Measurements from ENCODE around the gene MFAP5.

The MFAP5 gene

DNA sequence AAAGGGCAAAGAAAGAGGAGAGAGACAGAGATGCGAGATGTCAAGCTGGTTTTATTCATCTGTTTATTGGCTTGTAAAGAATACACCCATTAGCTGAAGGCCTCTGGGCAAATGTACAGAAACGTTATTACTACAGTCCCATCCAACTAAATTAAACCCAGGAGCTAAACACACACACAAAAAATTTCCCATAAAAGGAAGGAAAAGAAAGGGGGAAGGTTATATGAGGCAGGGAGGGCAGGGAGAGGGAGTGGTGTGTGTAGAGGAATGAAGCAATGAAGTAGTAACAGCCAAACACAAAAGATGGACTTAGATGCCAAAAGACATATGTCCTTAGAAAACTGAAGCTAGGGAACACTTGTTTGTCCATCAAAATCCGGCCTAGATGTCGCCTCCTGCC lies 3.1 kb upstream of the MFAP5 start:
- no peak for DNase-seq (ENCODE audit: extremely low read depth, low read depth)
- H3K4me3 ChIP-seq (replicated peaks; ENCODE audit: low read depth, low read length): no peak overlapping the region
- TF ChIP-seq, protein P1, sequence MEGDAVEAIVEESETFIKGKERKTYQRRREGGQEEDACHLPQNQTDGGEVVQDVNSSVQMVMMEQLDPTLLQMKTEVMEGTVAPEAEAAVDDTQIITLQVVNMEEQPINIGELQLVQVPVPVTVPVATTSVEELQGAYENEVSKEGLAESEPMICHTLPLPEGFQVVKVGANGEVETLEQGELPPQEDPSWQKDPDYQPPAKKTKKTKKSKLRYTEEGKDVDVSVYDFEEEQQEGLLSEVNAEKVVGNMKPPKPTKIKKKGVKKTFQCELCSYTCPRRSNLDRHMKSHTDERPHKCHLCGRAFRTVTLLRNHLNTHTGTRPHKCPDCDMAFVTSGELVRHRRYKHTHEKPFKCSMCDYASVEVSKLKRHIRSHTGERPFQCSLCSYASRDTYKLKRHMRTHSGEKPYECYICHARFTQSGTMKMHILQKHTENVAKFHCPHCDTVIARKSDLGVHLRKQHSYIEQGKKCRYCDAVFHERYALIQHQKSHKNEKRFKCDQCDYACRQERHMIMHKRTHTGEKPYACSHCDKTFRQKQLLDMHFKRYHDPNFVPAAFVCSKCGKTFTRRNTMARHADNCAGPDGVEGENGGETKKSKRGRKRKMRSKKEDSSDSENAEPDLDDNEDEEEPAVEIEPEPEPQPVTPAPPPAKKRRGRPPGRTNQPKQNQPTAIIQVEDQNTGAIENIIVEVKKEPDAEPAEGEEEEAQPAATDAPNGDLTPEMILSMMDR (IDR thresholded peaks at IDR 0.05; ENCODE audit: low read depth, low read length, missing control alignments): no peak

DNA sequence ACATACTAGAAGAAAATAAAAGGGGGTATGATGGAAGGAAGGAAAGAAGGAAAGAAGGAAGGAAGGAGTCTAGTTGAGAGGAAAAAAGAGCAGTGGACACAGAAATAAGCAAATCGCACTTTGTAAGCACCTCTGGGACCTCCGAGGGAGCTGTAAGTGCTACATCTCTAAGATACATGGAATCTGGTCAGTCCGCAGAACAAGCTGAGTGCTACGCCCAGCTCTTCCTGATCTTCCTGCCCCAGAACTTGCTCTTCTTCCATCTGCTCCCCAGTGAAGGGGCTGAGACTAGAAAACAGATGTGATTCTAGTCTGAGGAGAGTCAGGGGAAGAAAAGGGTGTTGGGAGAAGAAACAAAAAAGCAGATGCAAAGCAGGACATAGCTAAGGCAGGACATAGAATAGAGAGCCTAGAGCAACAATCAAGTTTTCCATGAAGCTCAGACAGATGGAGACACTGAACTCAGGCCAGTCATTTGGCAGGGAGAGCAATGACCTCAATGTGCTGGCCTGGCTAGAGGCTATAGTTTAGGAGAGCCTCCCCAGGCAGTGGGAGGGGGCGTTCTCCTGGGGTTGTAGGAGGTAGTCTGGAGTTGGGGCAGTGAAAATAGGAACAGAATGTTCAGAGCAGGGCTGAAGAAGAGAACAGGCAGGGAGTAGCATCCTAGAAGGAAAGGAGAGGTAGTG lies 1.7 kb upstream of the MFAP5 start:
- TF ChIP-seq, protein P1 (IDR thresholded peaks at IDR 0.05; ENCODE audit: low read depth, low read length, missing control alignments): no peak
- no peak for DNase-seq (ENCODE audit: extremely low read depth, low read depth)
- H3K4me3 ChIP-seq (replicated peaks; ENCODE audit: low read depth, low read length): no peak overlapping the region

DNA sequence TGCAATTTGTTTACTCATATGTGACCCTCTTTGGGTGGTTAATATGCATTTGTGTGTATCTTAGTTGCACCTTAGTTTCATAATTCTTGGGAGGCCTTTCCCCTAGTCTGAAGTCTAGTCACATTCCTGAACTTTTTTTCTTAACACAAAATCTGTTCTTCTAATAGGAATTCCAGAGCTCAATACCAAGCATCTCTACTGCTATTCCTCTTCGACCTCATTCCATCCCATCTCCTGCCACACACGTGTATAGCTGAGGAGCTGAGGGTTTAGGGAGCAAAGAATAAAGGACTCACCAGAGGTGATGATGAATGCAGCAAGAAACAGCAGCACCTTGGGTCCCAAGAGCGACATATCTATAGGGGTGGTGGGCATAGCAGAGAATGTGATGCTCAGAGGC lies 875 bp downstream of the MFAP5 start:
- TF ChIP-seq, protein P1 (IDR thresholded peaks at IDR 0.05; ENCODE audit: low read depth, low read length, missing control alignments): no peak
- no peak for DNase-seq (ENCODE audit: extremely low read depth, low read depth)
- H3K4me3 ChIP-seq (replicated peaks; ENCODE audit: low read depth, low read length): no peak overlapping the region

DNA sequence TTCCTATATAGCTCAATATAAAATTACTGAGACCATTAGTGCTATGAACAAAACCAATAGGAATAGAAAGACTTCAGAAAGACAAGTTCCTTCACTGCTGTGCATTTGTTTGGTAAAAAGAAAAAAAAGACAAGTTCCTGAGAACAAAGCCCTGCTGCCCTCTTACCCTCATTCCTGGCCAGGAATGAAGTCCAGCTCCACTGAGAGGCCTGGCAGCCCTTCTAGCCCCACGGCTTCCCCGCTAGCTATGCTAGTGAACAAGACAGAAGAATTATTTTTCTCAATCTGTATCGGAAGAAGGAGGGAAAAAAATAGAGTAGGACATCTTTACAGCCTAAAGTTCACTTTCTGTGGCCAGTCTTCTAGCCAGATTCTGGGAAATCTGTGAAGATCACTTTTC lies 1.6 kb downstream of the MFAP5 start:
- no peak for DNase-seq (ENCODE audit: extremely low read depth, low read depth)
- TF ChIP-seq, protein P1 (IDR thresholded peaks at IDR 0.05; ENCODE audit: low read depth, low read length, missing control alignments): no peak
- no peak overlapping the region for H3K4me3 ChIP-seq (replicated peaks; ENCODE audit: low read depth, low read length)

DNA sequence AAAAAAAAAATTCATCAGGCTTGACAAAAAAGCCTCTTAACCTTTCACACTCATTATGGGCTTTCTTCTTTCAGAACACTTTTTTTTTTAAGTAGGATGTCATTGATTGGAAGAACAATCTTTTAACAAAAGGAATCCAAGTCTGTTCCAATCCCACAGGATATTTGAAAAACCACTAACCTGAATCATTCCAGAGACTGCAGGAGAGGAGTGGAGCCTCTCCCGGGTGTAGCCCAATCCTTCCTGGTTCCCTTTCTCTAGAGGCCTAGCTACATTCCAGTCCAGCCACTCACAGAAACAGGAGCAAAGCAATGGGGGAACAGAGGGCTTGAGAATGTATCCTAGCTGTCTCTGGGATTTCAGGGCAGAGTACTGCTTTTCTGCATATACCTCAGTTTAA lies 4.3 kb downstream of the MFAP5 start:
- TF ChIP-seq, protein P1 (IDR thresholded peaks at IDR 0.05; ENCODE audit: low read depth, low read length, missing control alignments): no peak
- H3K4me3 ChIP-seq (replicated peaks; ENCODE audit: low read depth, low read length): no peak overlapping the region
- no peak for DNase-seq (ENCODE audit: extremely low read depth, low read depth)

DNA sequence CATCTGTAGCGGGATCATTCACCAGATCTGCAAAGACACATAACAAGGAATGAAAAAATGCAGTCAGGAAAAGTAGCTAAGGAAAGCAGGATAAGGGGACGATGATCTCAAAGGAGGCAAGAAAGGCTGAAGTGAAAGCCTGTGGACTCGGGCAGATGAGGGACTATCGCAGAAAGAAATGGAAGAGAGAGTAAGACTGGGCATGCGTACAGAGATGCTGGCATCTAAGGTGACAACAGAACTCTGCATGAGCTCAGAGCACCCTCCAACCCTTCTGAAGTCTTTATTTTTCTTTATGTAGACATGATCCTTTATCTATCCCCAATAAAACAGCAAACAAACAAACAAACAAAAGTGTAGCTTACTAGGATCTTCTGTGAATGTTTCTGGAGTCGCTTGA lies 7.2 kb downstream of the MFAP5 start:
- TF ChIP-seq, protein P1 (IDR thresholded peaks at IDR 0.05; ENCODE audit: low read depth, low read length, missing control alignments): no peak
- H3K4me3 ChIP-seq (replicated peaks; ENCODE audit: low read depth, low read length): no peak overlapping the region
- DNase-seq (ENCODE audit: extremely low read depth, low read depth): no peak

Data from HFF-Myc (cell line).